HG03342 (cell line): ENCODE data around the gene PRKCH.

Experiments used
- ATAC-seq: cut with Tn5 transposase; IDR thresholded peaks from one replicate; pipeline ENCODE4 v1.9.1; 2021; ENCODE audit warnings: mild to moderate bottlenecking, moderate library complexity; ENCODE audit not compliant: unreplicated experiment

Gene PRKCH

GRCh38 chr14:61484031-61484430, 162.7 kb downstream of the PRKCH start:
- ATAC-seq: no peak

GRCh38 chr14:61484826-61485584, 163.6 kb downstream of the PRKCH start:
- ATAC-seq: no peak

GRCh38 chr14:61485661-61486060, 164.3 kb downstream of the PRKCH start:
- ATAC-seq: no peak

GRCh38 chr14:61486930-61487495, 165.6 kb downstream of the PRKCH start:
- ATAC-seq: no peak

GRCh38 chr14:61488417-61489401, 167.3 kb downstream of the PRKCH start:
- no peak for ATAC-seq

- ATAC-seq: no peak
These were observed 168.1 kb downstream of the PRKCH start for GRCh38 chr14:61489512-61489911.

- ATAC-seq: no peak
These were observed 168.6 kb downstream of the PRKCH start for GRCh38 chr14:61489932-61490331.

GRCh38 chr14:61491224-61491623, 169.8 kb downstream of the PRKCH start:
- no peak for ATAC-seq

- no peak for ATAC-seq
These were observed 170.6 kb downstream of the PRKCH start for GRCh38 chr14:61491876-61492434.

- no peak for ATAC-seq
These were observed 171.1 kb downstream of the PRKCH start for GRCh38 chr14:61492474-61492873.

- no peak for ATAC-seq
These were observed 171.9 kb downstream of the PRKCH start for GRCh38 chr14:61493239-61493638.

- ATAC-seq: no peak
These were observed 172.6 kb downstream of the PRKCH start for GRCh38 chr14:61494018-61494417.

GRCh38 chr14:61495809-61496208, 174.4 kb downstream of the PRKCH start:
- ATAC-seq: no peak

- no peak for ATAC-seq
These were observed 176.9 kb downstream of the PRKCH start for GRCh38 chr14:61498303-61498702.

GRCh38 chr14:61498811-61499210, 177.4 kb downstream of the PRKCH start:
- ATAC-seq: no peak

GRCh38 chr14:61499991-61500390, 178.6 kb downstream of the PRKCH start:
- ATAC-seq: no peak

GRCh38 chr14:61501714-61502458, 180.5 kb downstream of the PRKCH start:
- ATAC-seq: no peak

GRCh38 chr14:61502459-61503093, 181.2 kb downstream of the PRKCH start:
- peak; percentile 23 for ATAC-seq

GRCh38 chr14:61503167-61503801, 181.9 kb downstream of the PRKCH start:
- ATAC-seq: peak; percentile 76
